Liver (tissue), 9 donors: Measurements from ENCODE around the gene B3GNT5. TPM values are rescaled to one million over a fixed set of nuclear protein-coding genes. Genes with fewer than 3 reads are reported as not detected.

ENCODE experiments used
- DNase-seq: peaks from one replicate; pipeline ENCODE4 v3.0.0-alpha.2; 2017; ENCODE audit warnings: low spot score
- H3K27ac ChIP-seq, 2 donors: one replicate each; pipeline ENCODE4 v1.7.0; 2013; ENCODE audit warnings: inconsistent platforms in 2 of 2, low read length in 2 of 2, control low read depth in 1 of 2, low read depth in 1 of 2, mild to moderate bottlenecking in 1 of 2
- H3K27me3 ChIP-seq, 4 donors: one replicate each; pipeline versions ENCODE4 v1.6.1 to v1.7.0; 2013; ENCODE audit warnings: low read length in 3 of 4, inconsistent platforms in 1 of 4, mild to moderate bottlenecking in 1 of 4, moderate library complexity in 1 of 4; ENCODE audit not compliant: control insufficient read depth in 4 of 4, insufficient read depth in 4 of 4
- H3K36me3 ChIP-seq, 4 donors: one replicate each; pipeline versions ENCODE4 v1.6.1 to v1.7.0; 2013; ENCODE audit warnings: low read length in 3 of 4, mild to moderate bottlenecking in 3 of 4, low read depth in 1 of 4, moderate library complexity in 1 of 4; ENCODE audit not compliant: control insufficient read depth in 4 of 4, insufficient read depth in 3 of 4
- H3K4me1 ChIP-seq, 4 donors: one replicate each; pipeline versions ENCODE4 v1.6.1 to v1.7.0; 2013; ENCODE audit warnings: low read length in 3 of 4, mild to moderate bottlenecking in 3 of 4, moderate library complexity in 1 of 4; ENCODE audit not compliant: control insufficient read depth in 4 of 4, insufficient read depth in 4 of 4
- H3K4me3 ChIP-seq, 3 donors: one replicate each; pipeline versions ENCODE4 v1.6.1 to v1.7.0; 2013; ENCODE audit warnings: low read length in 3 of 3, control low read depth in 1 of 3, low read depth in 1 of 3, mild to moderate bottlenecking in 1 of 3
- H3K9ac ChIP-seq, 2 donors: one replicate each; pipeline ENCODE4 v1.7.0; 2013; ENCODE audit warnings: low read length in 2 of 2, mild to moderate bottlenecking in 2 of 2, moderate library complexity in 2 of 2, control low read depth in 1 of 2, low read depth in 1 of 2
- H3K9me3 ChIP-seq, 4 donors: one replicate each; pipeline versions ENCODE4 v1.6.1 to v1.7.0; 2013; ENCODE audit warnings: low read length in 3 of 4; ENCODE audit not compliant: control insufficient read depth in 4 of 4
- EGR1 ChIP-seq, 2 donors: IDR thresholded peaks; 2 replicates each; pipeline ENCODE4 v1.6.1; 2016 to 2018; ENCODE audit warnings: antibody characterized with exemption in 2 of 2, low read depth in 2 of 2
- FOXA1 ChIP-seq: IDR thresholded peaks from 2 replicates; pipeline ENCODE4 v1.6.1; 2016; ENCODE audit warnings: antibody characterized with exemption
- FOXA2 ChIP-seq: IDR thresholded peaks from 2 replicates; pipeline ENCODE4 v1.6.1; 2016; ENCODE audit warnings: antibody characterized with exemption
- GABPA ChIP-seq, 2 donors: IDR thresholded peaks in 1 of 2; conservative IDR thresholded peaks in 1 of 2; 2 replicates each; pipeline ENCODE4 v1.6.1; 2016; ENCODE audit warnings: antibody characterized with exemption in 2 of 2, mild to moderate bottlenecking in 1 of 2, moderate library complexity in 1 of 2
- HNF4A ChIP-seq, 2 donors: conservative IDR thresholded peaks; 2 replicates each; pipeline ENCODE4 v1.6.1; 2016; ENCODE audit warnings: antibody characterized with exemption in 2 of 2, mild to moderate bottlenecking in 2 of 2
- HNF4G ChIP-seq: IDR thresholded peaks from 2 replicates; pipeline ENCODE4 v1.6.1; 2016; ENCODE audit warnings: antibody characterized with exemption
- JUND ChIP-seq, 2 donors: IDR thresholded peaks; 2 replicates each; pipeline ENCODE4 v1.6.1; 2016; ENCODE audit warnings: antibody characterized with exemption in 2 of 2
- MAX ChIP-seq: IDR thresholded peaks from 2 replicates; pipeline ENCODE4 v1.6.1; 2016; ENCODE audit warnings: antibody characterized with exemption
- NR2F2 ChIP-seq: IDR thresholded peaks from 2 replicates; pipeline ENCODE4 v1.6.1; 2016; ENCODE audit warnings: antibody characterized with exemption
- RAD21 ChIP-seq, 2 donors: IDR thresholded peaks; 2 replicates each; pipeline ENCODE4 v1.6.1; 2016; ENCODE audit warnings: antibody characterized with exemption in 2 of 2, mild to moderate bottlenecking in 2 of 2
- RXRA ChIP-seq, 2 donors: IDR thresholded peaks; 2 replicates each; pipeline ENCODE4 v1.6.1; 2017 to 2018; ENCODE audit warnings: antibody characterized with exemption in 2 of 2, mild to moderate bottlenecking in 1 of 2
- SP1 ChIP-seq: IDR thresholded peaks from 2 replicates; pipeline ENCODE4 v1.6.1; 2018; ENCODE audit warnings: antibody characterized with exemption, mild to moderate bottlenecking
- TAF1 ChIP-seq: conservative IDR thresholded peaks from 2 replicates; pipeline ENCODE4 v1.6.1; 2016; ENCODE audit warnings: antibody characterized with exemption, mild to moderate bottlenecking
- YY1 ChIP-seq: IDR thresholded peaks from 2 replicates; pipeline ENCODE4 v1.6.1; 2016; ENCODE audit warnings: antibody characterized with exemption, mild to moderate bottlenecking
- ZBTB33 ChIP-seq: IDR thresholded peaks from 2 replicates; pipeline ENCODE4 v1.6.1; 2016; ENCODE audit warnings: antibody characterized with exemption
- polyA plus RNA-seq, 2 donors: library from polyadenylated mRNA; stranded (reverse) in 1 of 2; unstranded in 1 of 2; fragments of 200-250 nt in 1 of 2; fragments of >200 nt in 1 of 2; fragmentation: Nextera tagmentation in 1 of 2; extraction: Ambion mirVana in 1 of 2; gene quantifications; one replicate each; pipeline versions ENCODE4 v1.2.1 to v1.2.3, GENCODE V29; 2013 to 2015
- total RNA-seq, 2 donors: library from RNA; depleted of rRNA; stranded (reverse); fragments of >200 nt; gene quantifications; one replicate each; pipeline ENCODE4 v1.2.3, GENCODE V29; 2014
- TF ChIP-seq, protein P1 (sequence below): fragments of 150-350 bp; IDR thresholded peaks from 2 replicates; pipeline ENCODE4 v1.5.1; 2017; ENCODE audit warnings: improper control_type of control experiment, low read depth, low read length; ENCODE audit not compliant: missing input control
- TF ChIP-seq, protein P2 (sequence below): IDR thresholded peaks from 2 replicates; pipeline ENCODE4 v1.6.1; 2016; ENCODE audit warnings: antibody characterized with exemption, mild to moderate bottlenecking
- TF ChIP-seq, protein P3 (sequence below): IDR thresholded peaks from 2 replicates; pipeline ENCODE4 v1.6.1; 2016; ENCODE audit warnings: antibody characterized with exemption
- donor health status: healthy.
- donor health status: healthy.
- donor health status: healthy.
- donor health status: healthy.
- donor health status: healthy.

The B3GNT5 gene
- total and polyA plus RNA-seq, 4 donors = 0.22 to 1.8 (median 0.53) TPM

- H3K27ac ChIP-seq = no peak overlapping the region
- no peak overlapping the region for H3K9ac ChIP-seq
- no peak overlapping the region for H3K4me3 ChIP-seq
- H3K4me1 ChIP-seq = no peaks in the 10 kb centered on the region
- no peak for DNase-seq
- no peak for TF ChIP-seq ZBTB33
- TF ChIP-seq, protein P1, sequence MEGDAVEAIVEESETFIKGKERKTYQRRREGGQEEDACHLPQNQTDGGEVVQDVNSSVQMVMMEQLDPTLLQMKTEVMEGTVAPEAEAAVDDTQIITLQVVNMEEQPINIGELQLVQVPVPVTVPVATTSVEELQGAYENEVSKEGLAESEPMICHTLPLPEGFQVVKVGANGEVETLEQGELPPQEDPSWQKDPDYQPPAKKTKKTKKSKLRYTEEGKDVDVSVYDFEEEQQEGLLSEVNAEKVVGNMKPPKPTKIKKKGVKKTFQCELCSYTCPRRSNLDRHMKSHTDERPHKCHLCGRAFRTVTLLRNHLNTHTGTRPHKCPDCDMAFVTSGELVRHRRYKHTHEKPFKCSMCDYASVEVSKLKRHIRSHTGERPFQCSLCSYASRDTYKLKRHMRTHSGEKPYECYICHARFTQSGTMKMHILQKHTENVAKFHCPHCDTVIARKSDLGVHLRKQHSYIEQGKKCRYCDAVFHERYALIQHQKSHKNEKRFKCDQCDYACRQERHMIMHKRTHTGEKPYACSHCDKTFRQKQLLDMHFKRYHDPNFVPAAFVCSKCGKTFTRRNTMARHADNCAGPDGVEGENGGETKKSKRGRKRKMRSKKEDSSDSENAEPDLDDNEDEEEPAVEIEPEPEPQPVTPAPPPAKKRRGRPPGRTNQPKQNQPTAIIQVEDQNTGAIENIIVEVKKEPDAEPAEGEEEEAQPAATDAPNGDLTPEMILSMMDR = no peak
- TF ChIP-seq HNF4A (conservative IDR thresholded peaks at IDR 0.05) = no peak
- TF ChIP-seq MAX = no peak
- TF ChIP-seq YY1 = no peak
- no peak for TF ChIP-seq JUND (IDR thresholded peaks at IDR 0.05)
- no peak for TF ChIP-seq RXRA (IDR thresholded peaks at IDR 0.05)
- TF ChIP-seq, protein P2, sequence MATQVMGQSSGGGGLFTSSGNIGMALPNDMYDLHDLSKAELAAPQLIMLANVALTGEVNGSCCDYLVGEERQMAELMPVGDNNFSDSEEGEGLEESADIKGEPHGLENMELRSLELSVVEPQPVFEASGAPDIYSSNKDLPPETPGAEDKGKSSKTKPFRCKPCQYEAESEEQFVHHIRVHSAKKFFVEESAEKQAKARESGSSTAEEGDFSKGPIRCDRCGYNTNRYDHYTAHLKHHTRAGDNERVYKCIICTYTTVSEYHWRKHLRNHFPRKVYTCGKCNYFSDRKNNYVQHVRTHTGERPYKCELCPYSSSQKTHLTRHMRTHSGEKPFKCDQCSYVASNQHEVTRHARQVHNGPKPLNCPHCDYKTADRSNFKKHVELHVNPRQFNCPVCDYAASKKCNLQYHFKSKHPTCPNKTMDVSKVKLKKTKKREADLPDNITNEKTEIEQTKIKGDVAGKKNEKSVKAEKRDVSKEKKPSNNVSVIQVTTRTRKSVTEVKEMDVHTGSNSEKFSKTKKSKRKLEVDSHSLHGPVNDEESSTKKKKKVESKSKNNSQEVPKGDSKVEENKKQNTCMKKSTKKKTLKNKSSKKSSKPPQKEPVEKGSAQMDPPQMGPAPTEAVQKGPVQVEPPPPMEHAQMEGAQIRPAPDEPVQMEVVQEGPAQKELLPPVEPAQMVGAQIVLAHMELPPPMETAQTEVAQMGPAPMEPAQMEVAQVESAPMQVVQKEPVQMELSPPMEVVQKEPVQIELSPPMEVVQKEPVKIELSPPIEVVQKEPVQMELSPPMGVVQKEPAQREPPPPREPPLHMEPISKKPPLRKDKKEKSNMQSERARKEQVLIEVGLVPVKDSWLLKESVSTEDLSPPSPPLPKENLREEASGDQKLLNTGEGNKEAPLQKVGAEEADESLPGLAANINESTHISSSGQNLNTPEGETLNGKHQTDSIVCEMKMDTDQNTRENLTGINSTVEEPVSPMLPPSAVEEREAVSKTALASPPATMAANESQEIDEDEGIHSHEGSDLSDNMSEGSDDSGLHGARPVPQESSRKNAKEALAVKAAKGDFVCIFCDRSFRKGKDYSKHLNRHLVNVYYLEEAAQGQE = no peak
- TF ChIP-seq FOXA2 = no peak
- TF ChIP-seq HNF4G = no peak
- TF ChIP-seq NR2F2 = no peak
- no peak for TF ChIP-seq TAF1
- no peak for TF ChIP-seq FOXA1
- TF ChIP-seq, protein P3, sequence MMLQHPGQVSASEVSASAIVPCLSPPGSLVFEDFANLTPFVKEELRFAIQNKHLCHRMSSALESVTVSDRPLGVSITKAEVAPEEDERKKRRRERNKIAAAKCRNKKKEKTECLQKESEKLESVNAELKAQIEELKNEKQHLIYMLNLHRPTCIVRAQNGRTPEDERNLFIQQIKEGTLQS = no peak
- no peak for TF ChIP-seq RAD21 (IDR thresholded peaks at IDR 0.05)
- no peak for TF ChIP-seq GABPA (IDR thresholded peaks at IDR 0.05 in 1 of 2, conservative IDR thresholded peaks at IDR 0.05 in 1 of 2)
- no peak for TF ChIP-seq SP1
- TF ChIP-seq EGR1 (IDR thresholded peaks at IDR 0.05; ENCODE audit: low read depth in 2 of 2) = no peak
- H3K9me3 ChIP-seq = no peaks in the 10 kb centered on the region
- H3K27me3 ChIP-seq = peaks cover 0 to 3% (median 0%) of the 10 kb centered on the region in 4 donors
- no peaks in the 10 kb centered on the region for H3K36me3 ChIP-seq
Measured at GRCh38 chr3:183272791-183273190, 19.7 kb downstream of the B3GNT5 start.
